Mammary epithelial cell (primary cell): ENCODE data around the gene IER3.

ENCODE experiments used
- EZH2 ChIP-seq: IDR thresholded peaks from 2 replicates; pipeline ENCODE4 v1.6.1; 2012; ENCODE audit warnings: low read length, inconsistent platforms, borderline replicate concordance
- TF ChIP-seq, protein P1 (sequence below), 2 donors: IDR thresholded peaks in 1 of 2; conservative IDR thresholded peaks in 1 of 2; 2 replicates each; pipeline ENCODE4 v1.5.1; 2011 to 2012; ENCODE audit warnings: inconsistent platforms in 2 of 2, low read length in 2 of 2, mild to moderate bottlenecking in 2 of 2, control low read depth in 1 of 2, low read depth in 1 of 2; ENCODE audit not compliant: insufficient read depth in 1 of 2; ENCODE audit errors: extremely low read depth in 1 of 2

DNA sequence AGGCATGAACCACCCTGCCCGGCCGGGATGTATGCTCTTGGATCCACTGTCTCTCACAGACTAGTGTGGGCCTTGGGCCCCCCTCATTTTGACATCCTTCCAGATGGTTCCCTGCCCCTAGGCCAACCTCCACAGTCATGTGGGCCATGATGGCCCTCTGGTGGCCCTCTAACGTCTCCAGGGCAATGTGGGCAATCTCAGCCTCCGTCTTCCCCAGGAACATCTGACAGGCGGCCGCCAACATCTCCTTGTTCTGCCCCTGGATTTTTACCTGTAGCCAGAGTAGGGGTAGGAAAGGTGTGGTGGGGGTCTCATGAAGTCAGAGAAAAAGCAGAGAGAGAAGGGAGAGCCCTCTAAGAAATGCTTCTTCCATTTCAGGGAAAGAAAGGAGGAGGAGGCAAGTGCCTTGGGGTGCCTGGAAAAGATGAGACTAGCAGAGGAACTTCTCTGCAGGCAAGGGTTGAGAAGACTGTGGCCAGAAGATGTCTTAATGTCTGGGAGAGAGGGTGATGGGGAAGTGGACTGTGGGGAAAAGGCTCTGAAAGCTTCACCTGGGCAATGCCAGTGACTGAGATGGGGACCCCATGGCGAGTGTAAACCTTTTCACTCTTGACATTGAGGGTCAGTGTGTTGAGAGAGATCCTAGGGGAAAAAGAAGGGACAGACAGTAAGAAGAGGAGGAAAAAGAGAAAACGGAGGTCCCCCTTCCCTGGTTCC, 3.1 kb downstream of the IER3 start:
- TF ChIP-seq, protein P1, sequence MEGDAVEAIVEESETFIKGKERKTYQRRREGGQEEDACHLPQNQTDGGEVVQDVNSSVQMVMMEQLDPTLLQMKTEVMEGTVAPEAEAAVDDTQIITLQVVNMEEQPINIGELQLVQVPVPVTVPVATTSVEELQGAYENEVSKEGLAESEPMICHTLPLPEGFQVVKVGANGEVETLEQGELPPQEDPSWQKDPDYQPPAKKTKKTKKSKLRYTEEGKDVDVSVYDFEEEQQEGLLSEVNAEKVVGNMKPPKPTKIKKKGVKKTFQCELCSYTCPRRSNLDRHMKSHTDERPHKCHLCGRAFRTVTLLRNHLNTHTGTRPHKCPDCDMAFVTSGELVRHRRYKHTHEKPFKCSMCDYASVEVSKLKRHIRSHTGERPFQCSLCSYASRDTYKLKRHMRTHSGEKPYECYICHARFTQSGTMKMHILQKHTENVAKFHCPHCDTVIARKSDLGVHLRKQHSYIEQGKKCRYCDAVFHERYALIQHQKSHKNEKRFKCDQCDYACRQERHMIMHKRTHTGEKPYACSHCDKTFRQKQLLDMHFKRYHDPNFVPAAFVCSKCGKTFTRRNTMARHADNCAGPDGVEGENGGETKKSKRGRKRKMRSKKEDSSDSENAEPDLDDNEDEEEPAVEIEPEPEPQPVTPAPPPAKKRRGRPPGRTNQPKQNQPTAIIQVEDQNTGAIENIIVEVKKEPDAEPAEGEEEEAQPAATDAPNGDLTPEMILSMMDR (conservative IDR thresholded peaks at IDR 0.05 in 1 of 2, IDR thresholded peaks at IDR 0.05 in 1 of 2; ENCODE audit: extremely low read depth in 1 of 2, insufficient read depth in 1 of 2, low read depth in 1 of 2, low read length in 2 of 2), result no peak
- TF ChIP-seq EZH2, result no peak
